SIG-M5 treated with dmso at 0.1 percent for 504 hours (cell line): ENCODE data around the gene DIAPH1.

Source experiments
- DNase-seq: peaks from one replicate; lab custom pipeline; 2025; ENCODE audit not compliant: unreplicated experiment; lab: John Stamatoyannopoulos, UW

The DIAPH1 gene

GRCh38 chr5:141485321-141486055 lies 133.3 kb downstream of the DIAPH1 start:
- no peak for DNase-seq

GRCh38 chr5:141484641-141485311 lies 134.0 kb downstream of the DIAPH1 start, which contains the start of gene PCDHGC4:
Gene PCDHGC4 (plus strand): TSS chr5:141485030. CDS start chr5:141485174, 144 bp downstream.
- DNase-seq: no peak

GRCh38 chr5:141484310-141484640 lies 134.5 kb downstream of the DIAPH1 start:
- no peak for DNase-seq

GRCh38 chr5:141483902-141484301 lies 134.9 kb downstream of the DIAPH1 start:
- DNase-seq: no peak

- no peak for DNase-seq
Observed at GRCh38 chr5:141479776-141480175, 139.0 kb downstream of the DIAPH1 start.

GRCh38 chr5:141478321-141478945 lies 140.4 kb downstream of the DIAPH1 start:
- no peak for DNase-seq

GRCh38 chr5:141477815-141478214 lies 141.0 kb downstream of the DIAPH1 start:
- DNase-seq: no peak

GRCh38 chr5:141477044-141477575 lies 141.7 kb downstream of the DIAPH1 start:
- no peak for DNase-seq

- no peak for DNase-seq
Observed at GRCh38 chr5:141476132-141476911, 142.5 kb downstream of the DIAPH1 start.

- DNase-seq: peak; percentile 76
Observed at GRCh38 chr5:141475625-141476131, 143.1 kb downstream of the DIAPH1 start, which contains the start of gene PCDHGC3. Gene PCDHGC3 (plus strand): TSS chr5:141475966. CDS start chr5:141476117, 151 bp downstream.

- DNase-seq: no peak
Observed at GRCh38 chr5:141465351-141465750, 153.4 kb downstream of the DIAPH1 start.
